Panc1 (cell line): ENCODE results near the gene TBC1D23.

ENCODE experiments used
- CTCF ChIP-seq: fragments of 450-650 bp; IDR thresholded peaks from 2 replicates; pipeline ENCODE4 v1.5.1; 2017; ENCODE audit warnings: mild to moderate bottlenecking
- POLR2AphosphoS5 ChIP-seq: IDR thresholded peaks from 2 replicates; pipeline ENCODE4 v1.6.1; 2012; ENCODE audit warnings: mild to moderate bottlenecking, low read depth, low read length, moderate library complexity
- TCF7L2 ChIP-seq: IDR thresholded peaks from 2 replicates; pipeline ENCODE4 v1.6.1; 2011; ENCODE audit warnings: mild to moderate bottlenecking, low read depth, low read length, inconsistent platforms

- TF ChIP-seq POLR2AphosphoS5 (no peak), CTCF (no peak), TCF7L2 (no peak)
Measured at GRCh38 chr3:100297784-100298183, 37.0 kb downstream of the TBC1D23 start.
